H9 (cell line): ENCODE measurements around the gene SSBP3. TPM values are rescaled to one million over a fixed set of nuclear protein-coding genes. Genes with fewer than 3 reads are reported as not detected.

Experiments
- DNase-seq: peaks from one replicate; pipeline ENCODE4 v3.0.0-alpha.2; 2017
- H2AFZ ChIP-seq: one replicate; pipeline ENCODE4 v1.6.1; 2013; ENCODE audit warnings: mild to moderate bottlenecking, low read length, control low read depth, moderate library complexity
- H2AK5ac ChIP-seq: 2 replicates; pipeline ENCODE4 v1.6.1; 2013; ENCODE audit warnings: low read length, control low read depth, mixed read lengths; ENCODE audit not compliant: insufficient read length
- H2BK120ac ChIP-seq: one replicate; pipeline ENCODE4 v1.6.1; 2013; ENCODE audit warnings: low read depth, mild to moderate bottlenecking, low read length, control low read depth, inconsistent platforms; ENCODE audit not compliant: poor library complexity, severe bottlenecking
- H2BK12ac ChIP-seq: 2 replicates; pipeline ENCODE4 v1.6.1; 2013; ENCODE audit warnings: low read length, control low read depth, mixed read lengths, low read depth; ENCODE audit not compliant: insufficient read length
- H2BK15ac ChIP-seq: 2 replicates; pipeline ENCODE4 v1.6.1; 2013; ENCODE audit warnings: low read depth, low read length, control low read depth
- H2BK20ac ChIP-seq: one replicate; pipeline ENCODE4 v1.6.1; 2013; ENCODE audit warnings: low read depth, mild to moderate bottlenecking, low read length, control low read depth, inconsistent platforms; ENCODE audit not compliant: poor library complexity, severe bottlenecking
- H2BK5ac ChIP-seq: 2 replicates; pipeline ENCODE4 v1.6.1; 2013; ENCODE audit warnings: low read length, control low read depth, mixed read lengths; ENCODE audit not compliant: insufficient read length
- H3K14ac ChIP-seq: 2 replicates; pipeline ENCODE4 v1.6.1; 2013; ENCODE audit warnings: low read length, control low read depth; ENCODE audit not compliant: insufficient read depth
- H3K18ac ChIP-seq: 2 replicates; pipeline ENCODE4 v1.6.1; 2013; ENCODE audit warnings: low read depth, mild to moderate bottlenecking, mixed read lengths, low read length, control low read depth; ENCODE audit not compliant: insufficient read length
- H3K23ac ChIP-seq: 2 replicates; pipeline ENCODE4 v1.6.1; 2013; ENCODE audit warnings: low read length, control low read depth, mixed read lengths, low read depth; ENCODE audit not compliant: insufficient read length
- H3K23me2 ChIP-seq: 2 replicates; pipeline ENCODE4 v1.6.1; 2013; ENCODE audit warnings: low read depth, mild to moderate bottlenecking, mixed read lengths, low read length, control low read depth; ENCODE audit not compliant: insufficient read length, poor library complexity, severe bottlenecking
- H3K27ac ChIP-seq: 2 replicates; pipeline ENCODE4 v1.5.1; 2013; ENCODE audit warnings: low read length, control low read depth, mixed read lengths, low read depth; ENCODE audit not compliant: insufficient read length
- H3K27me3 ChIP-seq: 2 replicates; pipeline ENCODE4 v1.6.1; 2013; ENCODE audit warnings: low read length, control low read depth, inconsistent platforms; ENCODE audit not compliant: insufficient read depth
- H3K4ac ChIP-seq: 2 replicates; pipeline ENCODE4 v1.6.1; 2013; ENCODE audit warnings: low read depth, mild to moderate bottlenecking, control low read depth, inconsistent platforms, low read length, moderate library complexity
- H3K4me1 ChIP-seq: 2 replicates; pipeline ENCODE4 v1.6.1; 2013; ENCODE audit warnings: low read length, control low read depth, inconsistent platforms; ENCODE audit not compliant: insufficient read depth
- H3K4me2 ChIP-seq: 2 replicates; pipeline ENCODE4 v1.6.1; 2013; ENCODE audit warnings: low read length, control low read depth, mixed read lengths; ENCODE audit not compliant: insufficient read length, insufficient read depth
- H3K56ac ChIP-seq: 2 replicates; pipeline ENCODE4 v1.6.1; 2013; ENCODE audit warnings: low read depth, mild to moderate bottlenecking, mixed read lengths, low read length, control low read depth; ENCODE audit not compliant: insufficient read length
- H3K79me1 ChIP-seq: 2 replicates; pipeline ENCODE4 v1.6.1; 2013; ENCODE audit warnings: low read depth, mild to moderate bottlenecking, moderate library complexity, low read length, control low read depth, inconsistent platforms; ENCODE audit not compliant: insufficient read depth, poor library complexity, severe bottlenecking
- H3K79me2 ChIP-seq: 2 replicates; pipeline ENCODE4 v1.6.1; 2013; ENCODE audit warnings: low read length, control low read depth, inconsistent platforms; ENCODE audit not compliant: insufficient read depth
- H3K9ac ChIP-seq: 2 replicates; pipeline ENCODE4 v1.6.1; 2013; ENCODE audit warnings: low read length, control low read depth, mixed read lengths; ENCODE audit not compliant: insufficient read length; ENCODE audit errors: extremely low read depth
- H3K9me3 ChIP-seq: one replicate; pipeline ENCODE4 v1.6.1; 2013; ENCODE audit warnings: low read depth, low read length, inconsistent platforms; ENCODE audit not compliant: control insufficient read depth
- H3T11ph ChIP-seq: one replicate; pipeline ENCODE4 v1.6.1; 2013; ENCODE audit warnings: mild to moderate bottlenecking, low read length, control low read depth, inconsistent platforms
- H4K20me1 ChIP-seq: one replicate; pipeline ENCODE4 v1.6.1; 2013; ENCODE audit not compliant: control insufficient read depth, insufficient read length, insufficient read depth
- H4K5ac ChIP-seq: 2 replicates; pipeline ENCODE4 v1.6.1; 2013; ENCODE audit warnings: low read depth, mild to moderate bottlenecking, mixed read lengths, low read length, control low read depth; ENCODE audit not compliant: insufficient read length
- H4K8ac ChIP-seq: replicated peaks from 2 replicates; pipeline ENCODE4 v1.6.1; 2013; ENCODE audit warnings: low read length, control low read depth, mixed read lengths, low read depth; ENCODE audit not compliant: insufficient read length
- H4K91ac ChIP-seq: 2 replicates; pipeline ENCODE4 v1.6.1; 2013; ENCODE audit warnings: low read depth, mild to moderate bottlenecking, moderate library complexity, mixed read lengths, low read length, control low read depth; ENCODE audit not compliant: insufficient read length
- H3K27ac Mint-ChIP-seq, 3 experiments: 2 replicates in 2 of 3; 3 replicates in 1 of 3; pipeline ENCODE4 v1.8.0; 2020 to 2021; ENCODE audit warnings: mixed read lengths in 3 of 3, mild to moderate bottlenecking in 1 of 3, moderate library complexity in 1 of 3
- H3K27me3 Mint-ChIP-seq: 2 replicates; pipeline ENCODE4 v1.8.0; 2021; ENCODE audit warnings: low read depth, mild to moderate bottlenecking, moderate library complexity, mixed read lengths
- H3K36me3 Mint-ChIP-seq, 3 experiments: 2 replicates in 2 of 3; 3 replicates in 1 of 3; pipeline ENCODE4 v1.8.0; 2020 to 2021; ENCODE audit warnings: low read depth in 3 of 3, mixed read lengths in 3 of 3; ENCODE audit not compliant: insufficient read depth in 1 of 3
- H3K4me1 Mint-ChIP-seq, 2 experiments: 2 replicates each; pipeline ENCODE4 v1.8.0; 2020; ENCODE audit warnings: mixed read lengths in 2 of 2
- H3K4me3 Mint-ChIP-seq, 2 experiments: 2 replicates in 1 of 2; 3 replicates in 1 of 2; pipeline ENCODE4 v1.8.0; 2020 to 2021; ENCODE audit warnings: mild to moderate bottlenecking in 2 of 2, mixed read lengths in 2 of 2, moderate library complexity in 1 of 2
- H3K9me3 Mint-ChIP-seq, 2 experiments: 2 replicates in 1 of 2; 3 replicates in 1 of 2; pipeline ENCODE4 v1.8.0; 2020; ENCODE audit warnings: mild to moderate bottlenecking in 2 of 2, mixed read lengths in 2 of 2, moderate library complexity in 1 of 2
- WGBS: extraction: QIAGEN DNeasy Blood & Tissue Kit; methylation state at CpG from one replicate; pipeline ENCODE4 v1.1.7; 2013; ENCODE audit warnings: missing lambda C conversion rate, low lambda C conversion rate, mixed read lengths; ENCODE audit not compliant: insufficient read length; ENCODE audit errors: extremely low coverage; 5-methylcytosine and 5-hydroxymethylcytosine counted together
- total RNA-seq: library from RNA; stranded (reverse); gene quantifications from 2 replicates; pipeline ENCODE4 v1.2.1, GENCODE V29; 2021
- TF ChIP-seq, protein P1 (sequence below): fragments of 200-600 bp; sonication (generic); conservative IDR thresholded peaks from 3 replicates; pipeline ENCODE4 v1.8.0; 2021; ENCODE audit warnings: antibody characterized with exemption, mild to moderate bottlenecking

The SSBP3 gene
- total RNA-seq, 1 experiment from 2014 or later, result 126 TPM

DNA sequence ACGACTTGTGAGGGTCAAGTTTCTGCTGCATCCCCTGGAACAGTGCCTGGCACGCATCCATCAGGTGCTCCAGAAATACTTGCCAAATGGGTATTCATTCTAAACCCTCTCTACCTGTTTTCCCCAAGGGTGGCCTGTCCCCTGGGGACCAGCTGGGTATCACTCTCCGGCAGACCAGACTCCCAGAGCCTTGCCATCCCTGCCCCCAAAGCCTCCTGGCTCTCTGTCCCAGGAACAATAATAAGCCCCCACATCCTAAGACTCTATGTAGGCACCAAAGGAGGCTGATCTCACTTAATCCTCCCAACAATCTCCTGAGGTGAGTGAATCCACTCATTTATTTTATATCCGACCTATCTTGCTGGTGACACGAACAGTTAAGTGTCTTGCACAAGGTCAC lies 109.5 kb downstream of the SSBP3 start:
- peaks cover 91 to 92% of the 10 kb centered on the region in 2 experiments for H3K4me1 Mint-ChIP-seq
- no peak overlapping the region for H3T11ph ChIP-seq
- no peak overlapping the region for H2BK20ac ChIP-seq
- H3K36me3 Mint-ChIP-seq, result no peaks in the 10 kb centered on the region
- DNase-seq, result no peak
- no peak overlapping the region for H4K5ac ChIP-seq
- H3K9me3 ChIP-seq, result no peaks in the 10 kb centered on the region
- no peaks in the 10 kb centered on the region for H3K9me3 Mint-ChIP-seq
- peaks cover 3% of the 10 kb centered on the region for H3K79me1 ChIP-seq
- H3K4ac ChIP-seq, result no peak overlapping the region
- H3K27me3 ChIP-seq, result no peaks in the 10 kb centered on the region
- no peak overlapping the region for H4K8ac ChIP-seq
- no peak overlapping the region for H4K91ac ChIP-seq
- H3K23ac ChIP-seq, result no peak overlapping the region
- no peak overlapping the region for H3K27ac ChIP-seq
- H3K27ac Mint-ChIP-seq, result no peak overlapping the region; a peak in 1 of 7 replicates
- WGBS, result no CpG with 5 or more reads among the region's 5 CpGs
- TF ChIP-seq, protein P1, sequence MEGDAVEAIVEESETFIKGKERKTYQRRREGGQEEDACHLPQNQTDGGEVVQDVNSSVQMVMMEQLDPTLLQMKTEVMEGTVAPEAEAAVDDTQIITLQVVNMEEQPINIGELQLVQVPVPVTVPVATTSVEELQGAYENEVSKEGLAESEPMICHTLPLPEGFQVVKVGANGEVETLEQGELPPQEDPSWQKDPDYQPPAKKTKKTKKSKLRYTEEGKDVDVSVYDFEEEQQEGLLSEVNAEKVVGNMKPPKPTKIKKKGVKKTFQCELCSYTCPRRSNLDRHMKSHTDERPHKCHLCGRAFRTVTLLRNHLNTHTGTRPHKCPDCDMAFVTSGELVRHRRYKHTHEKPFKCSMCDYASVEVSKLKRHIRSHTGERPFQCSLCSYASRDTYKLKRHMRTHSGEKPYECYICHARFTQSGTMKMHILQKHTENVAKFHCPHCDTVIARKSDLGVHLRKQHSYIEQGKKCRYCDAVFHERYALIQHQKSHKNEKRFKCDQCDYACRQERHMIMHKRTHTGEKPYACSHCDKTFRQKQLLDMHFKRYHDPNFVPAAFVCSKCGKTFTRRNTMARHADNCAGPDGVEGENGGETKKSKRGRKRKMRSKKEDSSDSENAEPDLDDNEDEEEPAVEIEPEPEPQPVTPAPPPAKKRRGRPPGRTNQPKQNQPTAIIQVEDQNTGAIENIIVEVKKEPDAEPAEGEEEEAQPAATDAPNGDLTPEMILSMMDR, result no peak
- no peak overlapping the region for H3K9ac ChIP-seq
- no peak overlapping the region for H2AFZ ChIP-seq
- H3K56ac ChIP-seq, result no peak overlapping the region
- H3K27me3 Mint-ChIP-seq, result no peaks in the 10 kb centered on the region
- H3K4me2 ChIP-seq, result no peak overlapping the region
- no peak overlapping the region for H2BK12ac ChIP-seq
- H3K18ac ChIP-seq, result no peak overlapping the region
- peaks cover 22% of the 10 kb centered on the region; the same call in 1 of the 2 replicates for H3K79me2 ChIP-seq
- H2BK15ac ChIP-seq, result no peak overlapping the region
- H3K23me2 ChIP-seq, result no peaks in the 10 kb centered on the region
- peaks cover 15% of the 10 kb centered on the region for H3K4me1 ChIP-seq
- no peak overlapping the region for H3K14ac ChIP-seq
- H2BK5ac ChIP-seq, result no peak overlapping the region
- no peak overlapping the region for H3K4me3 Mint-ChIP-seq
- H4K20me1 ChIP-seq, result peaks cover 2% of the 10 kb centered on the region
- H2AK5ac ChIP-seq, result no peak overlapping the region
- no peak overlapping the region for H2BK120ac ChIP-seq
